Esophagus squamous epithelium (tissue), 4 donors: ENCODE results near the gene ADAMTSL3.

ENCODE experiments used
- POLR2A ChIP-seq, 4 donors: fragments of 450-650 bp; IDR thresholded peaks; one replicate each; pipeline ENCODE4 v1.6.1; 2017; ENCODE audit warnings: antibody characterized with exemption in 4 of 4, mild to moderate bottlenecking in 4 of 4, moderate library complexity in 3 of 4
- TF ChIP-seq, protein P1 (sequence below), 6 experiments: fragments of 450-650 bp in 4 of 6; fragments of 200-600 bp in 2 of 6; sonication (generic) in 2 of 6; IDR thresholded peaks; one replicate each; pipeline ENCODE4 v1.5.1; 2016 to 2019; ENCODE audit warnings: antibody characterized with exemption in 6 of 6, mild to moderate bottlenecking in 4 of 6, moderate library complexity in 4 of 6

DNA sequence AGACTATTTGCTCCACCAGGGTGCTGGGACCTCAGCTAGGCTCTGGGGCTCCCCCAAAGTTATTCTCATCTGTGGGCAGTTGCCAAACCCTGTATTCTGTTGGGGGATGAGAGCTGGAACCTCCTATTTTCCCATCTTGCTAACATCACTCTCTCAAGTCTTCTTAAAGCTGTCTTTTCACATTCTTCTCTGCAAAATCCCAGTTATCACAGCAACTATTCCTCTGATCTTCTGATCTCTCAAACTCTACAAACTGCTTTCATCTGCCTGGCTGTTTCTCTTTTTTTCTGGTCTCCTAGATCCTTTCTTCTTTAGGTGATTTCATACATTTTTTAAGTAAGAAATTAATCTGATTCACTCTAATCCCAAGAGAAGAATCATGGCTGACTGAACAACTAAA lies 10.7 kb upstream of the ADAMTSL3 start:
- TF ChIP-seq, protein P1, sequence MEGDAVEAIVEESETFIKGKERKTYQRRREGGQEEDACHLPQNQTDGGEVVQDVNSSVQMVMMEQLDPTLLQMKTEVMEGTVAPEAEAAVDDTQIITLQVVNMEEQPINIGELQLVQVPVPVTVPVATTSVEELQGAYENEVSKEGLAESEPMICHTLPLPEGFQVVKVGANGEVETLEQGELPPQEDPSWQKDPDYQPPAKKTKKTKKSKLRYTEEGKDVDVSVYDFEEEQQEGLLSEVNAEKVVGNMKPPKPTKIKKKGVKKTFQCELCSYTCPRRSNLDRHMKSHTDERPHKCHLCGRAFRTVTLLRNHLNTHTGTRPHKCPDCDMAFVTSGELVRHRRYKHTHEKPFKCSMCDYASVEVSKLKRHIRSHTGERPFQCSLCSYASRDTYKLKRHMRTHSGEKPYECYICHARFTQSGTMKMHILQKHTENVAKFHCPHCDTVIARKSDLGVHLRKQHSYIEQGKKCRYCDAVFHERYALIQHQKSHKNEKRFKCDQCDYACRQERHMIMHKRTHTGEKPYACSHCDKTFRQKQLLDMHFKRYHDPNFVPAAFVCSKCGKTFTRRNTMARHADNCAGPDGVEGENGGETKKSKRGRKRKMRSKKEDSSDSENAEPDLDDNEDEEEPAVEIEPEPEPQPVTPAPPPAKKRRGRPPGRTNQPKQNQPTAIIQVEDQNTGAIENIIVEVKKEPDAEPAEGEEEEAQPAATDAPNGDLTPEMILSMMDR (IDR thresholded peaks at IDR 0.05), result no peak
- no peak for TF ChIP-seq POLR2A (IDR thresholded peaks at IDR 0.05)
